ENCODE measurements around the gene FLVCR1. TPM values are rescaled to one million over a fixed set of nuclear protein-coding genes. Genes with fewer than 3 reads are reported as not detected.
"Not testable (repeated sequence)": the region's sequence is repeated elsewhere in the genome, so short reads cannot be mapped to it uniquely, and the experiment has no call there.

The FLVCR1 gene
- 9.2 TPM for total RNA-seq

DNA sequence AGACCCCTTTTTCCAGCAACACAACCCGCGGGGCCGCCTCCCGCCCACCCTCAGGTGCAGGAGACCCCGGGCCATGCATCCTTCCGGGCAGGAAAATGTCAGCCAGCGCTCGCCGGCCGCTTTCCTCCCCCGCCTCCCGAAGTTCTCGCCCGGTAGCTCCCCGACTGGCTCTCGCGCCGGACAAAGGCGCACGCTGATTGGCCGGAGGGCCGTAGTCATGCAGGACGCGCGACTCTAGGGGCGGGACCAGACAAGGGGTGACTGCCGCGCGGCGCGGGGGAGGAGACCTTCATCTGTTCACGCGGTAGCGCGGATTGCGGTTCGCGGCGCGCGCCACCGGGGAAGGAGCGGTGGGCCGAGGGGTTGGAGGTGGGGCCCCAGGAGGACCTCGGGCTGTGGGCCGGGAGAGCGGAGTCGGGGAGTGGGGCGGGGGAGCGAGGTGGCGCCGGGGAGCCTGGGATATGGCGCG is at the start of gene FLVCR1:
FLVCR1 (plus strand) TSS at position 284 of the 469 bp plus-strand sequence; CDS start at position 462, 178 bp downstream.
- intact Hi-C loops (cut with DNase I), result no loop called here
- peak; percentile 98 for DNase-seq (ENCODE audit: low spot score)

DNA sequence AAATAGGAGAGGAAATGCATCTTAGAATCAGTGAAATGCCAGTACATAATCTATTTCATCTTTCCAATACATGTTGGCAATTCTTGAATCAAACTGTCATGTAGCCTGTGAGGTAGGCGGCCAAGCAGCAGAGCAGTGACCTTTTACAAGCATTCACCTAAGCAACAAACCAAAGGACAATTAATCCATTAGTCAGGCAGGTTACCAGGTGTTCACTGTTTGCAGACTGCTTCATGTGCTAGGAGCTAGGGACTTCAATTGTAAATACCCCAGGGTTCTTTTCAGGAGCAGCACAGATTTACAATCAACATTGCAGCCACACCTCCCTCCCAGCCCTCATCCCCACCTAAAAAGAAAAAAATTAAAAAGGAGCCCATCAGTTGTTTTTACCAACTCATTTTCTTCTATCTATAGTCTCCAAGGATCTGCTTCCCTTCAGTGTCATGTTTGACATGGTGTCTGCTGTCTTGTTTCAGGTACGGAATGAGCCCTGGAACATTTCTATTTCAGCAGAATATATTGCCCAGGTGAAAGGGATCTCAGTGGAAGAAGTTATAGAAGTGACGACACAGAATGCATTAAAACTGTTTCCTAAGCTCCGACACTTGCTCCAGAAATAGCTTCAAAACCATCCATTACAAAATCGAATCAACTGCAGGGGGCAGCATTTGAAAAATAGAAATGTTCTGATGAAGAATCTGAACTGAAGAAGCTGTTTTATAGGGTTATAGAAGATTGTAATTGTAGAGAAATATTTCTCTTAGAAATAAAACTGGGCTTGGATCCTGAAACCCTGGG is 43.3 kb upstream of the FLVCR1 start:
- ATAC-seq (no peak), DNase-seq (ENCODE audit: low spot score) (no peak)
- intact Hi-C loops (cut with DNase I), result no loop called here

More for the DNA sequence above, at the start of gene FLVCR1:
- peak; percentile 100 for ATAC-seq

DNA sequence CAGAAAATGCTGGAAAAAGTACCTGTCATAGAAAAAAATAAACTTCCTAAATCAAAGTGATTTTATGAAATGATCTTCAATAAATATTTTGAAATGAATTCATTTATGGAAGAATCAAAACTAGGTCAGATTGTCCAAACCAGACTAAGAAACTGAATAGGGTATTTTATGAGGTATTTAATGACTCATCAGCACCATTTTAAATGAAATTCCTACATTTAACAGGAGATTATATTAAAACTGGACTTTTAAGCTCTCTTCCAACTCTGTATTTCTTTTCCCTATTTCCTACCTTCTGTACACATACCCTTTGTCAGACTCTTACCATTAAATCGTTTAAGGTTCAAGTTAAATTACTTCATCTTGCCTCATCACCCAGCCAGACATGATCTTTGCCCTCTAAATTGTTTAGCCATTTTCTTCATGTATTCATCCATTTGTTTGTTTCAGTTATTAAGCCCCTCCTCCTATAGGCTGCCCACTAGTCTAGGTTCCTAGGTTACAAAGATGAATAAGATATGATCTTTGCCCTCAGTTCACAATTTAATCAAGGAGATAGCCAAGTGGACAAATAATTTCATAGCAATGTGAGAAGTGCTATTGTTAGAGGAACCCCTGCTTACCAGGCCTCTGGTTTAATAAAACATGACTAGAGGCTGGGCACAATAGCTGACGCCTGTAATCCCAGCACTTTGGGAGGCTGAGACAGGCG is 41.4 kb upstream of the FLVCR1 start:
- no peak for DNase-seq (ENCODE audit: low spot score)
- intact Hi-C loops (cut with DNase I), result no loop called here
- ATAC-seq, result no peak

DNA sequence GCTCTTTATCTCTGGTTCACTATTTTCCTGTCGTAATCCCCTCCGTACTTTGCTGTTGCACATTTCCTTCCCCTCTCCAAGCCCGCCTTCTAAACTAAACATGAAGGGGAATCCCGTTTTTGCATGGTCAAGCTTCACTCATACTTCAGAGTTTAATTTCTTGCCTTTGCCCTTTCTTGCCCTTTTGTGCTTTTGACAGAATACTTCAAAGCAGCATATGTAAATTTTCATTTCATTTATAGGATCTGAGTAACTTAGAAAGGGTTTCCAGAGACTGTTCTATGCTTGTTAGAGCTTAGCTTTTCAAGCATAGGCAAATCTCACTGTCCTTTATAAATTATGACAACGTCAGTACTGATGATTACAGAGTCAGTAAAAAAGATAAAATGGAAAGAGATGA is 38.3 kb upstream of the FLVCR1 start:
- intact Hi-C loops (cut with DNase I), result loop anchor here (2.0 kb wide), 1 partner anchor 69 kb away; no protein-coding TSS in a partner anchor
- ATAC-seq, result no peak
- no peak for DNase-seq (ENCODE audit: low spot score)

DNA sequence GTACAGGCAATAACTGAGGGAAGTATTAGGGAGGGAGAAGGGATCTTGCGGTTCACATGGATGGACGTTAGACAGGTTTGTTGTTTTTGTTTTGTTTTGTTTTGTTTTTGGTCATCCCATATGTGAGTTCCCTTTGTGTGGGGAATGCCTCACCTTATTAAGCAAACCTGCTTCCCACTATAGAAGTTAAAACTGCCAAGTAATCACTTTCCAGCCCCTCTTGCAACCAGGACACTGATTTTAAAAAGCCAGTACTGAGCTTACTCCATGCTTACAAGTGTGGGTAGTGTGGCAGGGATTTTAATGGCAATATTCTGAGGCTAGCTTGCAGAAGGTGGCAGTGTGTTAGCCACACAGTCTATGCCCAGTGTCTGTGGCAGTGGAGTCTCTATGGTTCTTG is 37.1 kb upstream of the FLVCR1 start:
- no peak for ATAC-seq
- no peak for DNase-seq (ENCODE audit: low spot score)
- intact Hi-C loops (cut with DNase I), result no loop called here

DNA sequence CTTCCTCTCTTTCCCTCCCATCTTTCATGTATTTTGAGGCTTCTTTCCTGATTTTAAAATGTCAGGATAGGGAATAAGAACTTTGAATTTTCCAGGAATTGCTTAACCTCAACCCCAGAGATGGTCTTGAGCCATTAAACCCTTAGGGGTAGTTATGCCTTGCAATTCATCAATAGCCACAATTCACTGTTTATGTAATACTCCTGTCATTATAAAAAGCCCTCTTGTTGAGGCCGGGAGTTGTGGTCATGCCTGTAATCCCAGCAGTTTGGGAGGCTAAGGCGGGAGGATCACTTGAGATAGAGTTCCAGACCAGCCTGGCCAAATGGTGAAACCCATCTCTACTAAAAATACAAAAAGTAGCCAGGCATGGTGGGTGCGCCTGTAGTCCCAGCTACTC is 35.1 kb upstream of the FLVCR1 start:
- intact Hi-C loops (cut with DNase I), result no loop called here
- no peak for ATAC-seq
- no peak for DNase-seq (ENCODE audit: low spot score)

DNA sequence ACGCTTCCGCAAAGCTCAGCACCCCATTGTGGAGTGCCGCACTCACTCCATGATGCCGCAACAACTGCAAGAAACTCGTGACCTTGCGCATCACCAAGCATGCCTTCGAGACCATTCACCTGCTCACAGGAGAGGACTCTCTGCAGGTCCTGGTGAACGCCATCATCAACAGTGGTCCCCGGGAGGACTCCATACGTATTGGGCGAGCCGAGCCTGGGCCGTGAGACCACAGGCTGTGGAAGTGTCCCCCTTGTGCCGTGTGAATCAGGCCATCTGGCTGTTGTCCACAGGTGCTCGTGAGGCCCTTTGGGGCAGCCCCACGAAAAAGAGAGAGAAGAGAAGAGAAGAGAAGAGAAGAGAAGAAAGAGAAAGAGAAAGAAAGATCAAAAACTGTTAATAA is 33.9 kb upstream of the FLVCR1 start:
- DNase-seq (ENCODE audit: low spot score), result no peak
- intact Hi-C loops (cut with DNase I), result no loop called here
- no peak for ATAC-seq

DNA sequence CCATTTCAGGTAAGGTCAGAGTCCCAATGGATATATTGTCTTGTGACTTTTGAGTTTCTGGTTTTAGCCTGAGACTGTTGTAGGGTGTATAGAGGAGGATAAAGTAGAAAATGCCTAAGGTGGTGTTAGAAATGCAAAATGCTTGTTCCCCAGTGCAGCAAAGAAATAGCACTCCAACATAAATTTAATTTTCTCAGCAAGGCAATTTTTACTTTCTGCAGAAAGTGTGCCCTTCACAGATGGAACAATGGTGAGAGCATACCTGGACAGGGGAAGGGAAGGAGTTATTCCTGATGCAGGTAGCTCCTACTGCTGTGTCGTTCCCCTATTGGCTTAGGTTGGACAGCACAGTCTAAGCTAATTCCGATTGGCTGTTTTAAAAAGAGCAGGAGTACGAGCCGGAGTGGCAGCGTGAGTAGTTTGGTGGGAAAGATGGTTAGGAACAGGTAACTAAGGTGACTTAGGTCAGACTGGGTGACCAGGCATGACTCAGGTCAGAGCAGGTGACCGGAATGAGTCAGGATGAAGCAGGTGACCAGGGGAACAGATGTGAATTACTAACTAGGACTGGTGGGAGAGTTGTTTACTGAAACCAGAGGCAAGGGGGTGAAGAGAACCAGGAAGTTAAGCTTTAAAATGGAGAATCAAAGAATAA is 32.1 kb upstream of the FLVCR1 start:
- ATAC-seq (no peak), DNase-seq (ENCODE audit: low spot score) (no peak)
- intact Hi-C loops (cut with DNase I), result no loop called here

DNA sequence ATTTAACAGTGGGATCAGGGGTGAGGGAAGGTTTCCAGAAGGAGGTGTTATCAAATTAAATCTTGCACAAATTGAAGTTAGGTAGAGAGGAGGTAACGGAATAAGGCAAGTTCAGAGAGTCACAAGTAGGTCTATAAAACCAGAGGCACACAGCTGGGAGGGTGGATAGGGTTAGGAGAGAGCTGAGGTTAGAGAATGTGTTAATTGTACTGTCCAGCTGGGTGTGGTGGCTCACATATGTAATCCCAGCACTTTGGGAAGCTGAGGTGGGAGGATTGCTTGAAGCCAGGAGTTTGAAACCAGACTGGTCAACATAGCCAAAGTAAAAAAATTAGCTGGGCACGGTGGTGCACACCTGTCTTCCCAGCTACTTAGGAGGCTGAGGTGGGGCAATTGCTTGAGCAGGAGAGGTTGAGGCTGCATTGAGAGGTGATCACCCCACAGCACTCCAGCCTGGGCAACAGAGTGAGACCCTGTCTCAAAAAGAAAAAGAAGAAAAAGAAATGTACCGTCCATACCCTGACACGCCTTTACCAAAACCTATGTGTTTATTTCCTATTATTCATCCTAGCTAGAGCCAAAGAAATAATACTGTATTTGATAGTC is 30.8 kb upstream of the FLVCR1 start:
- intact Hi-C loops (cut with DNase I), result no loop called here
- DNase-seq (ENCODE audit: low spot score) (no peak), ATAC-seq (no peak)

DNA sequence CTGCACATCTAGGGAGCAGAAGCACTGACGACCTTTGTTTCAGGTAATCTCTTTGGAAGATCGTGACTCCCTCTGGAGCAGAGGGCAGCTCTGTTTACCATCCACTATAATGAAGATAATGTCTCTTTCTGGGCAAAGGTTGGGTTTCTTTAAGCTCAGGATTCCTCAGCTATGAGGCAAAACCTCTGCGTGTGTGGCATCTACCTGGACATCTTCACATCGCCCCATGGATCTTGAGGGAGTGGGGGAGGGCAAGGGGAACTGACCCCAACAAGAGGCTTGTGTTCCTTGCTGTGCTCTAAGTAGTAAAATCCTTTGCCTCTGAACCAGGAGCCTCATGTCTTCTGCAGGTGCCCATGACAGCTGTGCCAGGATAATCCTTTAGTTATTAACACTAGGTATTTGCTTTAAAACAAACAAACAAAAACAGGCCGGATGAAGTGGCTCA is 30.2 kb upstream of the FLVCR1 start:
- no peak for ATAC-seq
- no peak for DNase-seq (ENCODE audit: low spot score)
- intact Hi-C loops (cut with DNase I), result no loop called here

DNA sequence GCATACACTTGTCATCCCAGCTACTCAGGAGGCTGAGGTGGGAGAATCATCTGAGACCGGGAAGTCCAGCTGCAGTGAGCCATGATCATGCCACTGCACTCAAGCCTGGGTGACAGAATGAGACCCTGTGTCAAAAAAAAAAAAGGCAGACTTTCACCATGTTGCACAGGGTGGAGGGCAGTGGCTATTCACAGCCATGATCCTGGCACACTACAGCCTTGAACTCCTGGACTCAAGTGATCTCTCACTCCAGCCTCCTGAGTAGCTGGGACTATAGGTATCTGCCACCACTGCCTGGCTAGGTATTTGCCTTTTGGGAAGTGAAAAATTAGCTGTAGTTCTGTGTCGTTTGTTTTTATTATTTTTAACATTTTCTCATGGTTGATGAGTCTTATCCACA is 29.7 kb upstream of the FLVCR1 start:
- intact Hi-C loops (cut with DNase I), result no loop called here
- no peak for DNase-seq (ENCODE audit: low spot score)

DNA sequence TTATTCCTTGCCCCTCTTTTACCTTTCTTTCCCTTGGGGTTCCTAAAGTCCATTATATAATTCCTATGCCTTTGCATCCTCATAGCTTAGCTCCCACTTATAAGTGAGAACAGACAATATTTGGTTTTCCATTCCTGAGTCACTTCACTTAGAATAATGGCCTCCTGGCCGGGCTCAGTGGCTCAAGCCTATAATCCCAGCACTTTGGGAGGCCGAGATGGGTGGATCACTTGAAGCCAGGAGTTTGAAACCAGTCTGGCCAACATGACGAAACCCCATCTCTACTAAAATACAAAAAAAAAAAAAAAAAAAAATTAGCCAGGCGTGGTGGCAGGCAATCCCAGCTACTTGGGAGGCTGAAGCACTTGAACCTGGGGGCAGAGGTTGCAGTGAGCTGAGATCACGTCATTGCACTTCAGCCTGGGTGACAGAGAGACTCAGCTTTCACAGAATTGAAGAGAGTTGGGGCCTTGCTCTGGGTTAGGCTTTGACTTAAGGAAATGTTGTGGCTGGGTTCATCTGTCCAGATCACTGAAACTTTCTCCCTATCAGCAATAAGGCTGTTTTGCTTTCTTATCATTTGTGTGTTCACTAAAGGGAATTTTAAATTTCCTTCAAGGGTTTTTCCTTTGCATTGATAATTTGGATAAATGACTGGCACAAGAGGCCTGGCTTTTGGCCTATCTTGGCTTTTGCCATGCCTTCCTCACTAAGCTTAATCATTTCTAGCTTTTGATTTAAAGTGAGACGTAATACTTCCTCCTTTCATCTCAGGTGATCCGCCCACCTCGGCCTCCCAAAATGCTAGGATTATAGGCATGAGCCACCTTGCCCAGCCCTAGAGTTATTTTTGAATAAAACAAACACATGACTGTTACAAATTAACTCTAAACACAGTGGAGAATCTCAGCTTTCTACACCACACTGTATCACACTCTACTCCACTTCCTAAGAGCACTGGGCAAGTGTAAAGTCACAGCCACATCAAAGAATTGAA is 24.6 kb upstream of the FLVCR1 start:
- intact Hi-C loops (cut with DNase I); ATAC-seq; DNase-seq (ENCODE audit: low spot score): not testable (repeated sequence)

More for the DNA sequence above, 29.7 kb upstream of the FLVCR1 start:
- no peak for ATAC-seq

DNA sequence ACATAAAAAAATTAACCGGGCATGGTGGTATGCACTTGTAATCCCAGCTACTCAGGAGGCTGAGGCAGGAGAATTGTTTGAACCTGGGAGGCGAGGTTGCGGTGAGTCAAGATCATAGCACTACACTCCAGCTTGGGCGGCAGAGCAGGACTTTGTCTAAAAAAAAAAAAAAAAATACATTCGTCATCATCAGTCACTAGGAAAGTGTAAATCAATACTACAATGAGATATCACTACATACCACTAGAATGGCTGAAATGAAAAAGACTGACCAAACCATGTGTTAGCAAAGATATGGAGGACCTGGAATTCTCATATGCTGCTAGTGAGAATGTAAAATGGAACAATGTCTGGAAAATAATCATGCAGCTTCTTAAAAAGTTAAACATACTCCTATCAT is 19.9 kb upstream of the FLVCR1 start:
- ATAC-seq (no peak), DNase-seq (ENCODE audit: low spot score) (no peak)
- intact Hi-C loops (cut with DNase I), result no loop called here

DNA sequence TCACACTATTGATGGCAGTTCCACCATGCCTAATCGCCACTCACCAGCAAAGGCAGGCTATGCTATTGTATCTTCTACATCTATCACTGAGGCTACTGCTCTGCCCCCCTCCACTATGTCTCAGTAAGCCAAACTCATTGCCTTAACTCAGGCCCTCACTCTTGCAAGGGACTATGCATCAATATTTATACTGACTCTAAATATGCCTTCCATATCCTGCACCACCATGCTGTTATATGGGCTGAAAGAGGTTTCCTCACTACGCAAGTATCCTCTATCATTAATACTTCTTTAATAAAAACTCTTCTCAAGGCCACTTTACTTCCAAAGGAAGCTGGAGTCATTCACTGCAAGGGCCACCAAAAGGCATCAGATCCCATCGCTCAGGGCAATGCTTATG is 13.6 kb upstream of the FLVCR1 start:
- intact Hi-C loops (cut with DNase I); ATAC-seq: not testable (repeated sequence)

DNA sequence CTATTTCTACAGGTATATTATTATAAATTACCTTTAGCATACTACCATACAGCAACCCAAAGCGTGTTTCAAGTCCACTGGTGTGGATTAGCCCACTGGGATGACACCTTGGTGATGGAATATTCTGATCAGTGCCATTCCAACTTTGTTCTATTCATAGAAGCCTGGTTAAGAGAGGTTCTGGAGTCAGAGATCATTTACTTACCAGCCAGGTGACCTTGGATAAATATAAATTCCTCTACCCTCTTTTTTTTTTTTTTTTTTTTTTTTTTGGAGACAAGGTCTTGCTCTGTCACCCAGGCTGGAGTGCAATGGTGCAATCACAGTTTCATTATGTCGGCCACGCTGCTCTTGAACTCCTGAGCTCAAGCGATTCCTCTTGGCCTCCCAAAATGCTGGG is 10.5 kb upstream of the FLVCR1 start, which contains the start of gene SPATA45:
SPATA45 (minus strand) TSS at position 101 of the 400 bp plus-strand sequence. CDS start 11,500 bp downstream, outside the sequence.
- no peak for DNase-seq (ENCODE audit: low spot score)
- intact Hi-C loops (cut with DNase I), result no loop called here
- no peak for ATAC-seq

More for the DNA sequence above, 13.6 kb upstream of the FLVCR1 start:
- not testable (repeated sequence) for DNase-seq (ENCODE audit: low spot score)

DNA sequence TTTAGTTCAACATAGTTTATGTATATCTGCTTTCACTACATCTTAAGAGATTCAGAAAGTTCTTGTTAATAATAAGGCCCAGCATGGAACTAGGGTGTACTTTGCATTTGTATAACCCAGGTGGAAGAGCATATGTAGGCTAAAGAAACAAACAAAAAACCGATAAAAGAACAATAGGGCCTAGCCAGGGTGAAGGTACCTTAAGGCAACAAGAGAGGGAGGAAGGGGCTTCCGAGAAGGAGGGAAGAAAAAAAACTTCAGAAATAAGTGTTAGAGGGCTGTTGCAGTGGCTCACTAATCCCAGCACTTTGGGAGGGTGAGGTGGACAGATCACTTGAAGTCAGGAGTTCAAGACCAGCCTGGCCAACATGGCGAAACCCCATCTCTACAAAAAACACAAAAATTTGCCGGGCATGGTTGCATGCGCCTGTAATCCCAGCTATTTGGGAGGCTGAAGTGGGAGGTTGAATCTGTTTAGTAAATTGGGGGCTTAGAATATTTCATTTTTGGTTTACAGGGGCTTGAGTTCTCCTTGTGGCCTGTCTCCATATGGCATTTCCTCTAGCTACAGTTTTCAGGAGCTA is 5.9 kb upstream of the FLVCR1 start:
- ATAC-seq, result no peak
- intact Hi-C loops (cut with DNase I), result no loop called here
- DNase-seq (ENCODE audit: low spot score), result no peak

DNA sequence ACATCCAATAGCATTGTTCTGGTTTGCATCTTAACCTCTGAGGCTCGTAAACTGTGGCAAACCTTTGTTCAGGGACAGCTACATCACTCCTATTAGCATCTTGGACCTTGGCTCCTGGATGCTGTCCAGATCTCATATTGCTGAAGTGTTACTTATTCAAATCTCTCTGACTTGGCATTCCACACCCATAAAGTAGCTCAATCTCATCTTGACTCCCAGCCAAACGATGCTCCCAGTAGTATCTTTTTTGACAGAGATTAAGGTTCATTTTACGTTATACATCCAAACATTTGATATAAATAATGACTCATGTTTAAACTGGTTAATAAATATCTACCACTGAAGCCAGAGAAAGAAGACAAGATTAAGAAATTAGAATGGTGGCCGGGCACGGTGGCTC is 4.4 kb upstream of the FLVCR1 start:
- no peak for ATAC-seq
- no peak for DNase-seq (ENCODE audit: low spot score)
- intact Hi-C loops (cut with DNase I), result no loop called here

DNA sequence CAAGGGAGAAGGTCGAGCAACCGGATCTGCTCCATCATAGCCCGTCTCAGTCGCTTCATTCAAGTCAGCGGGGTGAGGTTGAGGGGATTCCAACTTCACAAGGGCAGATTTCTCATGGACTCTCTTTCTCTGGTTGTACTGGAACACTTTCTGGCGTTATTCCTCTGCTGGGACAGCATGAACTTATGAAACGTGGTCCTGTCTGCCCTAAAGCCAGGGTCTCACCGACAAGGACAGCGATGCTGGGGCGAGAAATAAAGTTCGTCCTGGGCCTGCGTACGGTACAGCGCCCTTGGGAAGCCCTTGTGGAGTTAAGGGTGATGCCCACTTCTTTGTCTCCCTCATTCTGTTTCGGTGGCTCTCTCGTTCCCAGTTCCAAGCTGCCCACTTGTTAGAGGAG is 1.3 kb upstream of the FLVCR1 start:
- DNase-seq (ENCODE audit: low spot score) (no peak), ATAC-seq (no peak)
- intact Hi-C loops (cut with DNase I), result no loop called here
